A673 (cell line): Measurements from ENCODE around the gene TGFA.

Source experiments
- CTCF ChIP-seq: fragments of 300-800, 200-600 bp; sonication (generic); conservative IDR thresholded peaks from 2 replicates; pipeline ENCODE4 v1.5.1; 2017; ENCODE audit warnings: low read depth, mild to moderate bottlenecking, antibody characterized with exemption, low read length, moderate library complexity, mixed read lengths
- EZH2 ChIP-seq: fragments of 200-600 bp; sonication (generic); IDR thresholded peaks from 2 replicates; pipeline ENCODE4 v1.6.1; 2017; ENCODE audit warnings: borderline replicate concordance, low read depth, mild to moderate bottlenecking, mixed read lengths, antibody characterized with exemption, low read length; ENCODE audit not compliant: poor library complexity, severe bottlenecking

DNA sequence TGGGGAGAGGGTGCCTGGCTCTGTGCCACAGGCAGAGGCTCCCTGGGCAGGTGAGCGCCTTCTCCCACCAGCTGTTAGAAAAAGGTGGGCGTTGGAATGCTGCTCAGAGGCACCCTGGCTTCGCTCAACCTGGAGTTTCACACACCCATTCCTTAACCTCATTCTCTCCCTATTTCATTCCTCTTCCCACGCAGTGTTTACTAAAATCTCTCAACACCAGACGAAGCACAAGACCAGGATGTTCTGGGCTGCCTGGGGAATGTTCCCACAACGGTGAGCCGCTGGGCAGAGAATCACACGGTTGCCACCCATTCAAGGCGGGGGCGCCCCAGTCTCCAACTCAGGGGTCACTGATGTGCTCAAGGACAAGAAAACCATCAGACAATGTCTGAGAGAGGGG is 64.5 kb downstream of the TGFA start:
- TF ChIP-seq CTCF (no peak), EZH2 (no peak)
